ENCODE data around the gene AGL. TPM values are rescaled to one million over a fixed set of nuclear protein-coding genes. Genes with fewer than 3 reads are reported as not detected.
"Not testable (repeated sequence)": the region's sequence is repeated elsewhere in the genome, so short reads cannot be mapped to it uniquely, and the experiment has no call there.

Gene AGL
- total RNA-seq, 2 donors from 2014 or later, result 20.2 to 45.4 TPM

GRCh38 chr1:99965646-99966375 lies 115.7 kb downstream of the AGL start:
- Histone ChIP-seq H3K36me3 (no peaks in the 10 kb centered on the region), H3K27me3 (no peaks in the 10 kb centered on the region), H3K27ac (no peak overlapping the region), H3K9me3 (no peaks in the 10 kb centered on the region), H3K4me3 (no peak overlapping the region), H3K4me1 (peaks cover 0 to 12% of the 10 kb centered on the region in 2 donors)
- TF ChIP-seq CTCF (IDR thresholded peaks at IDR 0.05), result no peak
- DNase-seq (ENCODE audit: low spot score), result no peak

DNA sequence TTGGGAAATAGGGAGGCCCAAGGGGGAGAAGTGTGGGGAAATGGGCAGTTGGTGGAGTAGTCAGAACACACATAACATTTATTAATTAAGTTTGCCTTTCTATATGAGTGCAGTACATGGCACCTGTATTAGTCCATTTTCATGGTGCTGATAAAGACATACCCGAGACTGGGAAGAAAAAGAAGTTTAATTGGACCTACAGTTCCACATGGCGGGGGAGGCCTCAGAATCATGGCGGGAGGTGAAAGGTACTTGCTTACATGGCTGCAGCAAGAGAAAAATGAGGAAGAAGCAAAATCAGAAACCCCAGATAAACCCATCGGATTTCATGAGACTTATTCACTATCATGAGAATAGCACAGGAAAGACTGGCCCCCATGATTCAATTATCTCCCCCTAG lies 118.1 kb downstream of the AGL start:
- no peaks in the 10 kb centered on the region for H3K9me3 ChIP-seq
- DNase-seq (ENCODE audit: low spot score), result no peak

DNA sequence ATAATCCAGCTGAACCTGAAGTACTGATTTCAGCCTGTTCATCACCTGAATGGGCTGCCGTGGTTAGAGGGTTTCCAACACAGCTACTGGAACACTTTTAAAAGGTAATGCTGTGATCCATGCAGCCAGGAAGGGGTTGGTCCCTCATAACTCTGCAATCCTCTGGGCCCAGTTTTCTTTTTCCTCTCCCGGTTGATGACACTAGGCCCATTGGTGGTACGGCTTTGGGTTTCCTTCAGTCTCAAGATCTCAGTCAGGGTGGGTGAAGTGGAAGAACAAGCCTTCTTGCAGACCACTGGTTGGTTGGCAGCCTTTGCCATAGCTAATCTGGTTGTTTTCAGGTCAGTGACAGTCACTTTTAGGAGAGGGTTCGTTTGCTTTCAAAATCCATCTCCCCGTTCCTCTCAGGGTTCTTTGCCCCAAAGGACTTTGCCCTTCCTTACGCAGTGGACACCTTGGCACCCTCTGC lies 119.1 kb downstream of the AGL start:
- H3K36me3 ChIP-seq, result no peaks in the 10 kb centered on the region
- TF ChIP-seq CTCF (IDR thresholded peaks at IDR 0.05), result no peak
- H3K27ac ChIP-seq, result peak overlapping the region; percentile 68 to 76
- no peak for DNase-seq (ENCODE audit: low spot score)
- H3K9me3 ChIP-seq, result no peaks in the 10 kb centered on the region
- H3K4me3 ChIP-seq, result peak overlapping the region; percentile 90 to 92
- H3K27me3 ChIP-seq, result no peaks in the 10 kb centered on the region
- peaks cover 0 to 17% of the 10 kb centered on the region in 2 donors for H3K4me1 ChIP-seq

More for the DNA sequence above, 118.1 kb downstream of the AGL start:
- Histone ChIP-seq H3K27ac (no peak overlapping the region), H3K4me3 (no peak overlapping the region), H3K36me3 (no peaks in the 10 kb centered on the region), H3K27me3 (no peaks in the 10 kb centered on the region), H3K4me1 (peaks cover 0 to 17% of the 10 kb centered on the region in 2 donors)
- TF ChIP-seq CTCF (IDR thresholded peaks at IDR 0.05), result no peak

GRCh38 chr1:99969729-99970621 lies 119.8 kb downstream of the AGL start, which contains the start of gene SLC35A3:
TSS of gene SLC35A3 (plus strand) at chr1:99969996. CDS start at chr1:99993555, 23,559 bp downstream.
- DNase-seq (ENCODE audit: low spot score), result peak; percentile 79
- H3K36me3 ChIP-seq, result no peaks in the 10 kb centered on the region
- TF ChIP-seq CTCF (IDR thresholded peaks at IDR 0.05), result peak in 1 of 2 donors; percentile 26
- peaks cover 0 to 17% of the 10 kb centered on the region in 2 donors for H3K4me1 ChIP-seq
- no peaks in the 10 kb centered on the region for H3K9me3 ChIP-seq
- no peaks in the 10 kb centered on the region for H3K27me3 ChIP-seq
- peak within 1 kb of the TSS; percentile 90 to 92 for H3K4me3 ChIP-seq
- peak within 1 kb of the TSS; percentile 68 to 76 for H3K27ac ChIP-seq

- peaks cover 0 to 17% of the 10 kb centered on the region in 2 donors for H3K4me1 ChIP-seq
- no peak for TF ChIP-seq CTCF (IDR thresholded peaks at IDR 0.05)
- peak overlapping the region; percentile 90 to 92 for H3K4me3 ChIP-seq
- no peak for DNase-seq (ENCODE audit: low spot score)
- no peaks in the 10 kb centered on the region for H3K36me3 ChIP-seq
- no peaks in the 10 kb centered on the region for H3K9me3 ChIP-seq
- peak overlapping the region; percentile 68 to 76 for H3K27ac ChIP-seq
- H3K27me3 ChIP-seq, result no peaks in the 10 kb centered on the region
These were observed 120.6 kb downstream of the AGL start for GRCh38 chr1:99970713-99971255.

GRCh38 chr1:99972066-99972465 lies 121.9 kb downstream of the AGL start:
- H3K4me1 ChIP-seq, result peaks cover 0 to 17% of the 10 kb centered on the region in 2 donors
- H3K27ac ChIP-seq; H3K4me3 ChIP-seq; H3K9me3 ChIP-seq; DNase-seq (ENCODE audit: low spot score); H3K27me3 ChIP-seq; H3K36me3 ChIP-seq: not testable (repeated sequence)
